ENCODE measurements around the gene KCNQ2.

Gene KCNQ2

GRCh38 chr20:63418617-63419016, 53.8 kb downstream of the KCNQ2 start:
- DNase-seq (ENCODE audit: low read depth in 1 of 2, low spot score in 1 of 2) = no peak

- no peak for DNase-seq (ENCODE audit: low read depth in 1 of 2, low spot score in 1 of 2)
Measured at GRCh38 chr20:63417738-63418120, 54.7 kb downstream of the KCNQ2 start.

GRCh38 chr20:63417097-63417737, 55.2 kb downstream of the KCNQ2 start:
- no peak for DNase-seq (ENCODE audit: low read depth in 1 of 2, low spot score in 1 of 2)

GRCh38 chr20:63416631-63417030, 55.8 kb downstream of the KCNQ2 start:
- no peak for DNase-seq (ENCODE audit: low read depth in 1 of 2, low spot score in 1 of 2)

- DNase-seq (ENCODE audit: low read depth in 1 of 2, low spot score in 1 of 2) = no peak
Measured at GRCh38 chr20:63415647-63416391, 56.6 kb downstream of the KCNQ2 start.

GRCh38 chr20:63414720-63415430, 57.6 kb downstream of the KCNQ2 start:
- DNase-seq (ENCODE audit: low read depth in 1 of 2, low spot score in 1 of 2) = no peak

GRCh38 chr20:63413963-63414684, 58.3 kb downstream of the KCNQ2 start:
- DNase-seq (ENCODE audit: low read depth in 1 of 2, low spot score in 1 of 2) = no peak

- DNase-seq (ENCODE audit: low read depth in 1 of 2, low spot score in 1 of 2) = no peak
Measured at GRCh38 chr20:63413323-63413722, 59.1 kb downstream of the KCNQ2 start.

- no peak for DNase-seq (ENCODE audit: low read depth in 1 of 2, low spot score in 1 of 2)
Measured at GRCh38 chr20:63412889-63413288, 59.6 kb downstream of the KCNQ2 start.

- DNase-seq (ENCODE audit: low read depth in 1 of 2, low spot score in 1 of 2) = no peak
Measured at GRCh38 chr20:63411898-63412631, 60.4 kb downstream of the KCNQ2 start.

- no peak for DNase-seq (ENCODE audit: low read depth in 1 of 2, low spot score in 1 of 2)
Measured at GRCh38 chr20:63411151-63411897, 61.1 kb downstream of the KCNQ2 start.

GRCh38 chr20:63409834-63410435, 62.5 kb downstream of the KCNQ2 start:
- DNase-seq (ENCODE audit: low read depth in 1 of 2, low spot score in 1 of 2) = no peak

GRCh38 chr20:63409066-63409833, 63.2 kb downstream of the KCNQ2 start:
- no peak for DNase-seq (ENCODE audit: low read depth in 1 of 2, low spot score in 1 of 2)

- no peak for DNase-seq (ENCODE audit: low read depth in 1 of 2, low spot score in 1 of 2)
Measured at GRCh38 chr20:63408684-63409046, 63.8 kb downstream of the KCNQ2 start.

GRCh38 chr20:63407928-63408683, 64.3 kb downstream of the KCNQ2 start:
- no peak for DNase-seq (ENCODE audit: low read depth in 1 of 2, low spot score in 1 of 2)

- DNase-seq (ENCODE audit: low read depth in 1 of 2, low spot score in 1 of 2) = no peak
Measured at GRCh38 chr20:63406617-63407245, 65.7 kb downstream of the KCNQ2 start.

GRCh38 chr20:63406011-63406410, 66.4 kb downstream of the KCNQ2 start:
- DNase-seq (ENCODE audit: low read depth in 1 of 2, low spot score in 1 of 2) = no peak
